ENCODE results near the gene SQOR. TPM values are rescaled to one million over a fixed set of nuclear protein-coding genes. Genes with fewer than 3 reads are reported as not detected.

Gene SQOR
- total RNA-seq, 1 donor from 2014 or later, result 26.1 TPM

- no peak for DNase-seq
Observed at GRCh38 chr15:45662375-45662774, 27.5 kb downstream of the SQOR start.

GRCh38 chr15:45664451-45664850 is 29.6 kb downstream of the SQOR start:
- no peak for DNase-seq

- DNase-seq, result peak; percentile 40
Observed at GRCh38 chr15:45665261-45665660, 30.4 kb downstream of the SQOR start.

- DNase-seq, result no peak
Observed at GRCh38 chr15:45666119-45666875, 31.5 kb downstream of the SQOR start.

GRCh38 chr15:45667002-45667401 is 32.2 kb downstream of the SQOR start:
- no peak for DNase-seq

GRCh38 chr15:45668386-45668785 is 33.6 kb downstream of the SQOR start:
- no peak for DNase-seq

GRCh38 chr15:45669422-45669821 is 34.6 kb downstream of the SQOR start:
- DNase-seq, result no peak

GRCh38 chr15:45670091-45670490 is 35.3 kb downstream of the SQOR start:
- peak; percentile 96 for DNase-seq

GRCh38 chr15:45670511-45670910 is 35.7 kb downstream of the SQOR start:
- DNase-seq, result no peak

GRCh38 chr15:45674677-45675076 is 39.8 kb downstream of the SQOR start:
- peak; percentile 40 for DNase-seq

- DNase-seq, result no peak
Observed at GRCh38 chr15:45677797-45678196, 43.0 kb downstream of the SQOR start.

GRCh38 chr15:45678459-45679178 is 43.8 kb downstream of the SQOR start:
- no peak for DNase-seq

- DNase-seq, result no peak
Observed at GRCh38 chr15:45684533-45684932, 49.7 kb downstream of the SQOR start.

- DNase-seq, result no peak
Observed at GRCh38 chr15:45689616-45690015, 54.8 kb downstream of the SQOR start.

- no peak for DNase-seq
Observed at GRCh38 chr15:45690581-45691260, 55.9 kb downstream of the SQOR start.

- DNase-seq, result no peak
Observed at GRCh38 chr15:45701108-45701507, 66.3 kb downstream of the SQOR start.

- DNase-seq, result no peak
Observed at GRCh38 chr15:45702041-45702440, 67.2 kb downstream of the SQOR start.

- no peak for DNase-seq
Observed at GRCh38 chr15:45703670-45704328, 69.0 kb downstream of the SQOR start.

- no peak for DNase-seq
Observed at GRCh38 chr15:45704329-45705249, 69.8 kb downstream of the SQOR start.

- peak; percentile 82 for DNase-seq
Observed at GRCh38 chr15:45705510-45706473, 71.0 kb downstream of the SQOR start.

Data from skin of body (tissue), 2 donors.